Gastroesophageal sphincter (tissue), 4 donors: ENCODE data around the gene PPM1L. TPM values are rescaled to one million over a fixed set of nuclear protein-coding genes. Genes with fewer than 3 reads are reported as not detected.

Experiments used
- ATAC-seq: fragments of 150-250 bp; one replicate; pipeline ENCODE4 v1.9.1; 2016; ENCODE audit warnings: mild to moderate bottlenecking, moderate library complexity
- H3K27ac ChIP-seq, 4 donors: fragments of 200-600 bp; sonication (generic) in 3 of 4; 1 replicate in 3 of 4; 2 replicates in 1 of 4; pipeline ENCODE4 v1.5.1; 2016 to 2019
- H3K27me3 ChIP-seq: fragments of 200-600 bp; sonication (generic); one replicate; pipeline ENCODE4 v1.5.1; 2019
- H3K36me3 ChIP-seq, 2 donors: fragments of 200-600 bp; sonication (generic); one replicate each; pipeline ENCODE4 v1.5.1; 2019; ENCODE audit warnings: control low read depth in 1 of 2
- H3K4me1 ChIP-seq, 3 donors: fragments of 200-600 bp; sonication (generic); 1 replicate in 2 of 3; 2 replicates in 1 of 3; pipeline ENCODE4 v1.5.1; 2016 to 2019; ENCODE audit warnings: control low read depth in 2 of 3
- H3K4me3 ChIP-seq, 2 donors: fragments of 200-600 bp; sonication (generic); one replicate each; pipeline ENCODE4 v1.5.1; 2019; ENCODE audit warnings: mild to moderate bottlenecking in 1 of 2, moderate library complexity in 1 of 2
- H3K9me3 ChIP-seq, 3 donors: fragments of 200-600 bp; sonication (generic); one replicate each; pipeline ENCODE4 v1.5.1; 2017 to 2019; ENCODE audit warnings: control low read depth in 2 of 3
- EP300 ChIP-seq: sonication (generic); formaldehyde crosslinking; IDR thresholded peaks from one replicate; pipeline ENCODE4 v1.6.1; 2017; ENCODE audit warnings: antibody characterized with exemption, mild to moderate bottlenecking
- POLR2A ChIP-seq, 2 donors: fragments of 450-650 bp; IDR thresholded peaks; one replicate each; pipeline ENCODE4 v1.6.1; 2017; ENCODE audit warnings: antibody characterized with exemption in 2 of 2, mild to moderate bottlenecking in 2 of 2, moderate library complexity in 1 of 2
- POLR2AphosphoS5 ChIP-seq: sonication (generic); formaldehyde crosslinking; IDR thresholded peaks from one replicate; pipeline ENCODE4 v1.6.1; 2017; ENCODE audit warnings: antibody characterized with exemption
- WGBS, 2 donors: methylation state at CpG; one replicate each; pipeline ENCODE4 v1.1.5; 2018; ENCODE audit warnings: low coverage in 1 of 2; 5-methylcytosine and 5-hydroxymethylcytosine counted together
- total RNA-seq, 4 donors: library from RNA; depleted of rRNA; stranded (reverse); fragments of >200 nt; gene quantifications; one replicate each; pipeline ENCODE4 v1.1.0, GENCODE V29; 2016
- TF ChIP-seq, protein P1 (sequence below), 4 experiments: fragments of 200-600 bp in 2 of 4; fragments of 450-650 bp in 2 of 4; sonication (generic) in 1 of 4; IDR thresholded peaks; one replicate each; pipeline ENCODE4 v1.5.1; 2017 to 2019; ENCODE audit warnings: antibody characterized with exemption in 4 of 4, mild to moderate bottlenecking in 2 of 4, moderate library complexity in 2 of 4

The PPM1L gene
- total RNA-seq, 4 donors from 2014 or later: 47.4 to 93.1 (median 60.6) TPM

DNA sequence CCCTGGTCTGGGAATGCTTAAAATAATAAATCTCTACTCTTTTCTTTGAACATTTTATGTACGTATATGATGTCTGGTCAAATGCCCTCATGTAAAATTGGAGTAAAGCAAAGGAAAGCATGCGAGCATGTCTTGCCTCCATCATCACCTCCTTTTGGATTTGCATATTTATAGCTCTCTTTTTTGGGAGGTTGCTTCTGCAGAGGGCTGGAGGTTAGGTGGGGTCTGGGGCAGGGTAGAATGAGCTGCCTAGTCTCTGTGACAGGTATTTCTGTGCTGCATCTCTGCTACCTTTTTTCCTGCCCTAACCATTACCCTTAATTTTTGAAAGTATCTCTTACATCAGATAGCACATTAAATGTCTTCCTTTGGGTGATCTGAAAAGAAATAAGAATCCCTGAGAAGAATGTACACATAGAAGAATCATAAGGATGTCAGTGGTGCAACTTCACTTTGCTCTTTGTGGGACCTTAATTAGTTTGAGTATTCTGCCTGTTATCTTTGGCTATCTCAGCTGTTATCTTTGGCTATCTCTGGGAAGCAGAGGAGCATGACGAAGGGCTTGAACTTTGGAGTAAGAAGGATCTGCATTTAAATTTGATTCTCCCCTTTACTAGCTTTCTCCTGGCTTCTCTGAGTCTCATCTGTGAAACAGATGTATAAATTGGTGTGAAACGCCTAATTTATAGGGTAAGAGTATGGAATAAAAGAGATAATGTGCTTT is 40.2 kb downstream of the PPM1L start:
- Histone ChIP-seq H3K27ac (peak overlapping the region in 2 of 4 donors; percentile 0 to 32), H3K4me3 (no peak overlapping the region), H3K27me3 (no peaks in the 10 kb centered on the region), H3K36me3 (no peaks in the 10 kb centered on the region), H3K9me3 (no peaks in the 10 kb centered on the region), H3K4me1 (peaks cover 0 to 41% (median 10%) of the 10 kb centered on the region in 3 donors)
- ATAC-seq: no peak
- TF ChIP-seq EP300 (no peak), POLR2A (IDR thresholded peaks at IDR 0.05) (no peak)
- TF ChIP-seq, protein P1, sequence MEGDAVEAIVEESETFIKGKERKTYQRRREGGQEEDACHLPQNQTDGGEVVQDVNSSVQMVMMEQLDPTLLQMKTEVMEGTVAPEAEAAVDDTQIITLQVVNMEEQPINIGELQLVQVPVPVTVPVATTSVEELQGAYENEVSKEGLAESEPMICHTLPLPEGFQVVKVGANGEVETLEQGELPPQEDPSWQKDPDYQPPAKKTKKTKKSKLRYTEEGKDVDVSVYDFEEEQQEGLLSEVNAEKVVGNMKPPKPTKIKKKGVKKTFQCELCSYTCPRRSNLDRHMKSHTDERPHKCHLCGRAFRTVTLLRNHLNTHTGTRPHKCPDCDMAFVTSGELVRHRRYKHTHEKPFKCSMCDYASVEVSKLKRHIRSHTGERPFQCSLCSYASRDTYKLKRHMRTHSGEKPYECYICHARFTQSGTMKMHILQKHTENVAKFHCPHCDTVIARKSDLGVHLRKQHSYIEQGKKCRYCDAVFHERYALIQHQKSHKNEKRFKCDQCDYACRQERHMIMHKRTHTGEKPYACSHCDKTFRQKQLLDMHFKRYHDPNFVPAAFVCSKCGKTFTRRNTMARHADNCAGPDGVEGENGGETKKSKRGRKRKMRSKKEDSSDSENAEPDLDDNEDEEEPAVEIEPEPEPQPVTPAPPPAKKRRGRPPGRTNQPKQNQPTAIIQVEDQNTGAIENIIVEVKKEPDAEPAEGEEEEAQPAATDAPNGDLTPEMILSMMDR (IDR thresholded peaks at IDR 0.05): no peak
- WGBS, 2 donors: 79 to 86% methylated on average over 3 to 4 of the region's 4 CpGs

DNA sequence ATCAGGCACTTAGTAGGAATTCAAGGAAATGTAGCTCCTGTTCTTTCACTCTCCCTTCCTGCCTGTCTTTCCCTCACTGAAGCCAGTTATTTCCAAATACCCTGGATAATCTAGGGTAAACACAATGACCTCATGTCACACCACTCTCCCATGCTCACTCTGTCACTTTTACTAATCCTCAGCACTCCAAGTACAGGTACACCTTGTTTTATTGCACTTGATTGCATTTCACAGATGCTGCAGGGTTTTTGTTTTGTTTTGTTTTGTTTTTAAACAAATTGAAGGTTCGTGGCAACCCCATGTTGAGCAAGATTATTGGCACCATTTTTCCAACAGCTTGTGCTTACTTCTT is 40.8 kb downstream of the PPM1L start:
- Histone ChIP-seq H3K27ac (peak overlapping the region in 1 of 4 donors; percentile 32), H3K4me3 (no peak overlapping the region), H3K27me3 (no peaks in the 10 kb centered on the region), H3K36me3 (no peaks in the 10 kb centered on the region), H3K4me1 (peaks cover under 1 to 43% (median 14%) of the 10 kb centered on the region in 3 donors), H3K9me3 (no peaks in the 10 kb centered on the region)
- 67 to 83% methylated on average over 1 of the region's 1 CpG for WGBS, 2 donors
- TF ChIP-seq, protein P1 (IDR thresholded peaks at IDR 0.05): no peak
- TF ChIP-seq POLR2AphosphoS5: peak; percentile 51
- ATAC-seq: no peak

DNA sequence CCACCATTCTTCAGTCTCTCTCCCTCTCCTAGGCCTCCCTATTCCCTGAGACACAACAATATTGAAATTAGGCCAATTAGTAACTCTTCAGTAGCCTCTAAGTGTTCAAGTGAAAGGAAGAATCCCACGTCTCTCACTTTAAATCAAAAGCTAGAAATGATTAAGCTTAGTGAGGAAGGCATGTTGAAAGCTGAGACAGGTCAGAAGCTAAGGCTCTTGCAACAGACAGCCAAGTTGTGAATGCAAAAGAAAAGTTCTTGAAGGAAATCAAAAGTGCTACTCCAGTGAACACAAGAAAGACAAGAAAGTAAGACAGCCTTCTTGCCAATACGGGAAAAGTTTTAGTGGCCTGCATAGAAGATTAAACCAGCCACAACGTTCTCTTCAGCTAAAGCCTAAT is 41.3 kb downstream of the PPM1L start:
- Histone ChIP-seq H3K27me3 (no peaks in the 10 kb centered on the region), H3K4me3 (no peak overlapping the region), H3K27ac (no peak overlapping the region), H3K36me3 (no peaks in the 10 kb centered on the region), H3K4me1 (peaks cover 4 to 48% (median 17%) of the 10 kb centered on the region in 3 donors), H3K9me3 (no peaks in the 10 kb centered on the region)
- TF ChIP-seq EP300 (no peak), POLR2A (IDR thresholded peaks at IDR 0.05) (no peak), POLR2AphosphoS5 (no peak)
- TF ChIP-seq, protein P1 (IDR thresholded peaks at IDR 0.05): no peak
- WGBS, 2 donors: 76% methylated on average over 3 of the region's 3 CpGs; no CpG with 5 or more reads in 1 of the 2 donors
- no peak for ATAC-seq

DNA sequence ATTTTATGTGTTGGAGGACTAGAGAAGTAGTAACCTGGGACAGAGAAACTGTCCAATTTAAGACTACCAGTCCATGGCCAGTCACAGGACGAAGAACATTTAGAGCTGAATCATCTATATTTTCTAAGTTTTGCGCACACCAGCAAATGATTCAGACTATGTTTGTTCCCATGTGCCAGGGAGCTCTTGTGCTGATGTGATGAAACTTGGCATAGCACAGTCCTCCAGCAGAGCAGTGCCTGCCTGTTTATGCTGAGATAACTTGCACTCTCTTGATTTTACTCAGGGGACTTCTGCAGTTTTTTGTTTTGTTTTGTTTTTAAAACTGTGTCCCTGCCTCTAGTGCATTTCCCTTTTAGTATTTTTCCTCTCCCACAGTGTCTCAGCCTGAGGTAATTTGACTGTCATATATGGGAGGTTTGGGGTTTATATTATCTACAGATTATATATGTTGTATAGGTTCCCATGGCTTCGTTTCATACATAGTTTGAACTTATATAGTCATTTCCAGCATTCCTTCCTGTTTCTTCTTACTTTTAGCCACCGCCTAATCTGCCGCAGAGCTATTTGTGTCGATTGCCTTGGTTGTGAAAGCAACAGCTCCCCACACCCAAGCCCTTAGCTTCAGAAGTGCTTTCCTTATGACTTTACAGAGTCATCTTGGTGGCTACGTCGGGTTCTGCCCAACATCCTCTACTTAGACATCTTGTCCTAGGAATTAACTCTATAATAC is 45.5 kb downstream of the PPM1L start:
- TF ChIP-seq EP300 (no peak), POLR2A (IDR thresholded peaks at IDR 0.05) (no peak), POLR2AphosphoS5 (peak; percentile 79)
- peak overlapping the region; percentile 22 for H3K4me3 ChIP-seq

DNA sequence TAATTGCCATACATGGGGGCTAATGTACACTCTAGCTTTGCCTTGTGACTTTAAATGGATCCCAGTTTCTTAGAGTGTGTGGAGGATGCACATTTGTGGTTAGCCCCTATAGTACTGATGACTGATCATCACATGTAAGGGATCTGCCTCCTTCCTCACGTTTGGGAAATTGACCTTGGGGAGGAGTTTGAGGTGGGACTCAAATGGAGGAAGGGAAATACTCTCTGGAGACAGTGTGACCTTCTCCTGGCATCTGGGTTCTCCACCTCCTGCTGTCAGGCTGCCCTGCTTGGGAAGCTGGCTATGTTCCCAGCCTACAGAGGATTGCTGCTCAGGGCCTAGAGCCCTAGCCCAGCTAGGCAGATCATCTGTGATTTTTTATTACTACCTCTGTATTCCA is 48.7 kb downstream of the PPM1L start:
- Histone ChIP-seq H3K36me3 (no peaks in the 10 kb centered on the region), H3K4me3 (no peak overlapping the region), H3K9me3 (no peaks in the 10 kb centered on the region), H3K27me3 (no peaks in the 10 kb centered on the region), H3K4me1 (peaks cover 30 to 88% (median 30%) of the 10 kb centered on the region in 3 donors), H3K27ac (peak overlapping the region; percentile 1 to 63 (median 57))
- WGBS, 2 donors: 20% methylated on average over 1 of the region's 1 CpG; no CpG with 5 or more reads in 1 of the 2 donors
- peak; percentile 56 for ATAC-seq
- TF ChIP-seq EP300: no peak
- TF ChIP-seq POLR2A (IDR thresholded peaks at IDR 0.05): no peak
- TF ChIP-seq, protein P1 (IDR thresholded peaks at IDR 0.05): no peak
- TF ChIP-seq POLR2AphosphoS5: no peak

More for the DNA sequence above, 45.5 kb downstream of the PPM1L start:
- peak overlapping the region; percentile 51 to 77 (median 74) for H3K27ac ChIP-seq
- 39 to 62% methylated on average over 5 to 8 of the region's 8 CpGs for WGBS, 2 donors
- peaks cover 14 to 68% (median 30%) of the 10 kb centered on the region in 3 donors for H3K4me1 ChIP-seq
- H3K27me3 ChIP-seq: no peaks in the 10 kb centered on the region
- ATAC-seq: peak; percentile 87
- H3K9me3 ChIP-seq: no peaks in the 10 kb centered on the region
- no peaks in the 10 kb centered on the region for H3K36me3 ChIP-seq
